GM23248 (cell line): ENCODE data around the gene ADAMTS5.

Source experiments
- EZH2 ChIP-seq: fragments of 200-600 bp; sonication (generic); IDR thresholded peaks from 2 replicates; pipeline ENCODE4 v1.6.1; 2018; ENCODE audit warnings: antibody characterized with exemption, mild to moderate bottlenecking; ENCODE audit not compliant: insufficient read depth, poor library complexity, severe bottlenecking
- EZH2phosphoT487 ChIP-seq: fragments of 200-600 bp; sonication (generic); IDR thresholded peaks from 2 replicates; pipeline ENCODE4 v1.6.1; 2018; ENCODE audit warnings: antibody characterized with exemption, moderate library complexity, mild to moderate bottlenecking, low read depth; ENCODE audit not compliant: insufficient read depth

GRCh38 chr21:26923986-26924385 is 42.9 kb downstream of the ADAMTS5 start:
- TF ChIP-seq EZH2 (no peak), EZH2phosphoT487 (no peak)
